ENCODE results near the gene ARMC12. TPM values are rescaled to one million over a fixed set of nuclear protein-coding genes. Genes with fewer than 3 reads are reported as not detected.

Gene ARMC12
- total and polyA plus RNA-seq, 2 of the 13 experiments (the other 11 are each of a cell fraction or from before 2014, with no cell fraction given), result 1.3 TPM; not detected in 1

DNA sequence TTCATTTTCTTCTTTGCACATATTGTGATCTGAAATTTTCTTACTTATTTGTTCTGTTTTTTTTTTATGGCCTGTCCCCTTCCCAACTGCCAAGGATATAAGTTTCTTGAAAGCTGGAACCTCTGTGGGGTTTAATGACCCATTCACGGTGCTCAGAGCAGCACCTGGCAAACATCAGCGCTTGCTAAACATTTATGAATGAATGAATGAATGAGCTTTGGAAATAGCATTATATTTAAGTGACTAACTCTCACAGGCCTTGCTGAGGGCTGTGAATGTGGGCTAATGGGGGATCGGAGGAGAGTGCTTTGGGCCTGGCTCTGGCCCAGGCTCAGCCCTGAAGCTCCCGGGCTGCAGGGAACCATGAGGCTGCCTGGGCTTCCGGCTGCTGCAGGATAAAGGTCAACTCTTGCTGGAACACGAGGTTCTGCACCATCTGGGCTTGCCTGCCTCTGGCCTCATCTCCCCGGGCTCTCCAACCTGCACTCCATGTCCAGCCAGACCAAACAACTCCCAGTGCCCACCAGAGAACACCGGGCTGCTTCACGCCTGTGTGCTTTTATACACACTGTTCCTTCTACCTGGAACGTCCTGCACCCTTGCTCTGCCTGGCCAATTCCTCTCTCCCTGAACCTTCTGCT is 14.6 kb upstream of the ARMC12 start (continued):
- TF ChIP-seq, protein P1, sequence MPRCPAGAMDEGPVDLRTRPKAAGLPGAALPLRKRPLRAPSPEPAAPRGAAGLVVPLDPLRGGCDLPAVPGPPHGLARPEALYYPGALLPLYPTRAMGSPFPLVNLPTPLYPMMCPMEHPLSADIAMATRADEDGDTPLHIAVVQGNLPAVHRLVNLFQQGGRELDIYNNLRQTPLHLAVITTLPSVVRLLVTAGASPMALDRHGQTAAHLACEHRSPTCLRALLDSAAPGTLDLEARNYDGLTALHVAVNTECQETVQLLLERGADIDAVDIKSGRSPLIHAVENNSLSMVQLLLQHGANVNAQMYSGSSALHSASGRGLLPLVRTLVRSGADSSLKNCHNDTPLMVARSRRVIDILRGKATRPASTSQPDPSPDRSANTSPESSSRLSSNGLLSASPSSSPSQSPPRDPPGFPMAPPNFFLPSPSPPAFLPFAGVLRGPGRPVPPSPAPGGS (CRISPR knock-in tag; IDR thresholded peaks at IDR 0.05), result 0 out of 2 replicates have a peak, but pooled peaks have one; percentile 52
- TF ChIP-seq, protein P2, sequence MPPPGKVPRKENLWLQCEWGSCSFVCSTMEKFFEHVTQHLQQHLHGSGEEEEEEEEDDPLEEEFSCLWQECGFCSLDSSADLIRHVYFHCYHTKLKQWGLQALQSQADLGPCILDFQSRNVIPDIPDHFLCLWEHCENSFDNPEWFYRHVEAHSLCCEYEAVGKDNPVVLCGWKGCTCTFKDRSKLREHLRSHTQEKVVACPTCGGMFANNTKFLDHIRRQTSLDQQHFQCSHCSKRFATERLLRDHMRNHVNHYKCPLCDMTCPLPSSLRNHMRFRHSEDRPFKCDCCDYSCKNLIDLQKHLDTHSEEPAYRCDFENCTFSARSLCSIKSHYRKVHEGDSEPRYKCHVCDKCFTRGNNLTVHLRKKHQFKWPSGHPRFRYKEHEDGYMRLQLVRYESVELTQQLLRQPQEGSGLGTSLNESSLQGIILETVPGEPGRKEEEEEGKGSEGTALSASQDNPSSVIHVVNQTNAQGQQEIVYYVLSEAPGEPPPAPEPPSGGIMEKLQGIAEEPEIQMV (CRISPR knock-in tag; IDR thresholded peaks at IDR 0.05; ENCODE audit: low read depth), result peak; percentile 51; the same call in 1 of the 2 replicates
- TF ChIP-seq, protein P3, sequence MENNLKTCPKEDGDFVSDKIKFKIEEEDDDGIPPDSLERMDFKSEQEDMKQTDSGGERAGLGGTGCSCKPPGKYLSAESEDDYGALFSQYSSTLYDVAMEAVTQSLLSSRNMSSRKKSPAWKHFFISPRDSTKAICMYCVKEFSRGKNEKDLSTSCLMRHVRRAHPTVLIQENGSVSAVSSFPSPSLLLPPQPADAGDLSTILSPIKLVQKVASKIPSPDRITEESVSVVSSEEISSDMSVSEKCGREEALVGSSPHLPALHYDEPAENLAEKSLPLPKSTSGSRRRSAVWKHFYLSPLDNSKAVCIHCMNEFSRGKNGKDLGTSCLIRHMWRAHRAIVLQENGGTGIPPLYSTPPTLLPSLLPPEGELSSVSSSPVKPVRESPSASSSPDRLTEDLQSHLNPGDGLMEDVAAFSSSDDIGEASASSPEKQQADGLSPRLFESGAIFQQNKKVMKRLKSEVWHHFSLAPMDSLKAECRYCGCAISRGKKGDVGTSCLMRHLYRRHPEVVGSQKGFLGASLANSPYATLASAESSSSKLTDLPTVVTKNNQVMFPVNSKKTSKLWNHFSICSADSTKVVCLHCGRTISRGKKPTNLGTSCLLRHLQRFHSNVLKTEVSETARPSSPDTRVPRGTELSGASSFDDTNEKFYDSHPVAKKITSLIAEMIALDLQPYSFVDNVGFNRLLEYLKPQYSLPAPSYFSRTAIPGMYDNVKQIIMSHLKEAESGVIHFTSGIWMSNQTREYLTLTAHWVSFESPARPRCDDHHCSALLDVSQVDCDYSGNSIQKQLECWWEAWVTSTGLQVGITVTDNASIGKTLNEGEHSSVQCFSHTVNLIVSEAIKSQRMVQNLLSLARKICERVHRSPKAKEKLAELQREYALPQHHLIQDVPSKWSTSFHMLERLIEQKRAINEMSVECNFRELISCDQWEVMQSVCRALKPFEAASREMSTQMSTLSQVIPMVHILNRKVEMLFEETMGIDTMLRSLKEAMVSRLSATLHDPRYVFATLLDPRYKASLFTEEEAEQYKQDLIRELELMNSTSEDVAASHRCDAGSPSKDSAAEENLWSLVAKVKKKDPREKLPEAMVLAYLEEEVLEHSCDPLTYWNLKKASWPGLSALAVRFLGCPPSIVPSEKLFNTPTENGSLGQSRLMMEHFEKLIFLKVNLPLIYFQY (CRISPR knock-in tag; IDR thresholded peaks at IDR 0.05; ENCODE audit: borderline replicate concordance), result peak; percentile 66; the same call in 1 of the 2 replicates
- TF ChIP-seq ZNF83 (CRISPR knock-in tag; IDR thresholded peaks at IDR 0.05; ENCODE audit: borderline replicate concordance), result no peak
- TF ChIP-seq HNF4G (IDR thresholded peaks at IDR 0.05; ENCODE audit: borderline replicate concordance, low read depth, low read length), result peak; percentile 44; the same call in 1 of the 2 replicates
- no peak; the same call in 1 of the 2 replicates for TF ChIP-seq HNF4G (CRISPR knock-in tag; IDR thresholded peaks at IDR 0.05; ENCODE audit: borderline replicate concordance, low read depth)
- TF ChIP-seq ZMYM3 (CRISPR knock-in tag; IDR thresholded peaks at IDR 0.05), result peak; percentile 65; the same call in 1 of the 2 replicates
- no peak for TF ChIP-seq ZNF10 (CRISPR knock-in tag; IDR thresholded peaks at IDR 0.05; ENCODE audit: borderline replicate concordance, low read depth)
- TF ChIP-seq ZNF30 (CRISPR knock-in tag; IDR thresholded peaks at IDR 0.05), result no peak
- no peak for TF ChIP-seq SAFB2 (CRISPR knock-in tag; IDR thresholded peaks at IDR 0.05; ENCODE audit: borderline replicate concordance, low read depth)
- TF ChIP-seq, protein P4, sequence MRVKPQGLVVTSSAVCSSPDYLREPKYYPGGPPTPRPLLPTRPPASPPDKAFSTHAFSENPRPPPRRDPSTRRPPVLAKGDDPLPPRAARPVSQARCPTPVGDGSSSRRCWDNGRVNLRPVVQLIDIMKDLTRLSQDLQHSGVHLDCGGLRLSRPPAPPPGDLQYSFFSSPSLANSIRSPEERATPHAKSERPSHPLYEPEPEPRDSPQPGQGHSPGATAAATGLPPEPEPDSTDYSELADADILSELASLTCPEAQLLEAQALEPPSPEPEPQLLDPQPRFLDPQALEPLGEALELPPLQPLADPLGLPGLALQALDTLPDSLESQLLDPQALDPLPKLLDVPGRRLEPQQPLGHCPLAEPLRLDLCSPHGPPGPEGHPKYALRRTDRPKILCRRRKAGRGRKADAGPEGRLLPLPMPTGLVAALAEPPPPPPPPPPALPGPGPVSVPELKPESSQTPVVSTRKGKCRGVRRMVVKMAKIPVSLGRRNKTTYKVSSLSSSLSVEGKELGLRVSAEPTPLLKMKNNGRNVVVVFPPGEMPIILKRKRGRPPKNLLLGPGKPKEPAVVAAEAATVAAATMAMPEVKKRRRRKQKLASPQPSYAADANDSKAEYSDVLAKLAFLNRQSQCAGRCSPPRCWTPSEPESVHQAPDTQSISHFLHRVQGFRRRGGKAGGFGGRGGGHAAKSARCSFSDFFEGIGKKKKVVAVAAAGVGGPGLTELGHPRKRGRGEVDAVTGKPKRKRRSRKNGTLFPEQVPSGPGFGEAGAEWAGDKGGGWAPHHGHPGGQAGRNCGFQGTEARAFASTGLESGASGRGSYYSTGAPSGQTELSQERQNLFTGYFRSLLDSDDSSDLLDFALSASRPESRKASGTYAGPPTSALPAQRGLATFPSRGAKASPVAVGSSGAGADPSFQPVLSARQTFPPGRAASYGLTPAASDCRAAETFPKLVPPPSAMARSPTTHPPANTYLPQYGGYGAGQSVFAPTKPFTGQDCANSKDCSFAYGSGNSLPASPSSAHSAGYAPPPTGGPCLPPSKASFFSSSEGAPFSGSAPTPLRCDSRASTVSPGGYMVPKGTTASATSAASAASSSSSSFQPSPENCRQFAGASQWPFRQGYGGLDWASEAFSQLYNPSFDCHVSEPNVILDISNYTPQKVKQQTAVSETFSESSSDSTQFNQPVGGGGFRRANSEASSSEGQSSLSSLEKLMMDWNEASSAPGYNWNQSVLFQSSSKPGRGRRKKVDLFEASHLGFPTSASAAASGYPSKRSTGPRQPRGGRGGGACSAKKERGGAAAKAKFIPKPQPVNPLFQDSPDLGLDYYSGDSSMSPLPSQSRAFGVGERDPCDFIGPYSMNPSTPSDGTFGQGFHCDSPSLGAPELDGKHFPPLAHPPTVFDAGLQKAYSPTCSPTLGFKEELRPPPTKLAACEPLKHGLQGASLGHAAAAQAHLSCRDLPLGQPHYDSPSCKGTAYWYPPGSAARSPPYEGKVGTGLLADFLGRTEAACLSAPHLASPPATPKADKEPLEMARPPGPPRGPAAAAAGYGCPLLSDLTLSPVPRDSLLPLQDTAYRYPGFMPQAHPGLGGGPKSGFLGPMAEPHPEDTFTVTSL (CRISPR knock-in tag; IDR thresholded peaks at IDR 0.05; ENCODE audit: borderline replicate concordance), result no peak
- TF ChIP-seq PRPF4 (IDR thresholded peaks at IDR 0.05; ENCODE audit: low read depth, low read length, poor library complexity, severe bottlenecking), result no peak
- peak; percentile 76; the same call in 1 of the 2 replicates for TF ChIP-seq ZNF292 (CRISPR knock-in tag; IDR thresholded peaks at IDR 0.05; ENCODE audit: borderline replicate concordance, low read depth)
- TF ChIP-seq MEF2D (CRISPR knock-in tag; IDR thresholded peaks at IDR 0.05), result no peak

Measured in HepG2 (cell line).